HG03039 (cell line): ENCODE data around the gene TMEM248.
"Not testable (repeated sequence)": the region's sequence is repeated elsewhere in the genome, so short reads cannot be mapped to it uniquely, and the experiment has no call there.

Experiments
- ATAC-seq: cut with Tn5 transposase; IDR thresholded peaks from one replicate; pipeline ENCODE4 v1.9.1; 2021; ENCODE audit warnings: mild to moderate bottlenecking, moderate library complexity; ENCODE audit not compliant: unreplicated experiment

The TMEM248 gene

GRCh38 chr7:66920769-66921395 lies at the start of gene TMEM248:
Gene TMEM248, plus strand, starts transcription at chr7:66921225. Its CDS starts 20,641 bp downstream, at chr7:66941866.
- ATAC-seq = peak; percentile 78

GRCh38 chr7:66873476-66873875 lies 47.5 kb upstream of the TMEM248 start:
- no peak for ATAC-seq

GRCh38 chr7:66877577-66878300 lies 43.3 kb upstream of the TMEM248 start:
- peak; percentile 81 for ATAC-seq

- ATAC-seq = not testable (repeated sequence)
Measured at GRCh38 chr7:66878301-66878685, 42.7 kb upstream of the TMEM248 start.

GRCh38 chr7:66880053-66880452 lies 41.0 kb upstream of the TMEM248 start:
- no peak for ATAC-seq

- not testable (repeated sequence) for ATAC-seq
Measured at GRCh38 chr7:66880577-66880976, 40.4 kb upstream of the TMEM248 start.

GRCh38 chr7:66883716-66884115 lies 37.3 kb upstream of the TMEM248 start:
- no peak for ATAC-seq

GRCh38 chr7:66884556-66884955 lies 36.5 kb upstream of the TMEM248 start:
- ATAC-seq = not testable (repeated sequence)

- ATAC-seq = no peak
Measured at GRCh38 chr7:66886152-66886551, 34.9 kb upstream of the TMEM248 start.

GRCh38 chr7:66888223-66888622 lies 32.8 kb upstream of the TMEM248 start:
- not testable (repeated sequence) for ATAC-seq

GRCh38 chr7:66894463-66895080 lies 26.5 kb upstream of the TMEM248 start:
- ATAC-seq = no peak

- ATAC-seq = no peak
Measured at GRCh38 chr7:66896441-66896840, 24.6 kb upstream of the TMEM248 start.

GRCh38 chr7:66899552-66900280 lies 21.3 kb upstream of the TMEM248 start:
- ATAC-seq = no peak

GRCh38 chr7:66901941-66902843 lies 18.8 kb upstream of the TMEM248 start:
- no peak for ATAC-seq

- no peak for ATAC-seq
Measured at GRCh38 chr7:66902844-66903180, 18.2 kb upstream of the TMEM248 start.

GRCh38 chr7:66903360-66904062 lies 17.5 kb upstream of the TMEM248 start:
- ATAC-seq = no peak

- no peak for ATAC-seq
Measured at GRCh38 chr7:66904063-66904593, 16.9 kb upstream of the TMEM248 start.

GRCh38 chr7:66905278-66905677 lies 15.7 kb upstream of the TMEM248 start:
- no peak for ATAC-seq

- ATAC-seq = no peak
Measured at GRCh38 chr7:66905689-66906088, 15.3 kb upstream of the TMEM248 start.

GRCh38 chr7:66907731-66908130 lies 13.3 kb upstream of the TMEM248 start:
- no peak for ATAC-seq
